Hepatocyte (in vitro differentiated cells): ENCODE results near the gene PTGS1.

Experiments used
- EZH2phosphoT487 ChIP-seq: fragments of 200-600 bp; sonication (generic); IDR thresholded peaks from one replicate; pipeline ENCODE4 v1.6.1; 2018; ENCODE audit warnings: antibody characterized with exemption, mild to moderate bottlenecking, low read depth, moderate library complexity; ENCODE audit not compliant: unreplicated experiment, severe bottlenecking
- TF ChIP-seq, protein P1 (sequence below): fragments of 200-600 bp; sonication (generic); IDR thresholded peaks from 2 replicates; pipeline ENCODE4 v1.5.1; 2016; ENCODE audit warnings: antibody characterized with exemption, mild to moderate bottlenecking; ENCODE audit not compliant: poor library complexity

- TF ChIP-seq, protein P1, sequence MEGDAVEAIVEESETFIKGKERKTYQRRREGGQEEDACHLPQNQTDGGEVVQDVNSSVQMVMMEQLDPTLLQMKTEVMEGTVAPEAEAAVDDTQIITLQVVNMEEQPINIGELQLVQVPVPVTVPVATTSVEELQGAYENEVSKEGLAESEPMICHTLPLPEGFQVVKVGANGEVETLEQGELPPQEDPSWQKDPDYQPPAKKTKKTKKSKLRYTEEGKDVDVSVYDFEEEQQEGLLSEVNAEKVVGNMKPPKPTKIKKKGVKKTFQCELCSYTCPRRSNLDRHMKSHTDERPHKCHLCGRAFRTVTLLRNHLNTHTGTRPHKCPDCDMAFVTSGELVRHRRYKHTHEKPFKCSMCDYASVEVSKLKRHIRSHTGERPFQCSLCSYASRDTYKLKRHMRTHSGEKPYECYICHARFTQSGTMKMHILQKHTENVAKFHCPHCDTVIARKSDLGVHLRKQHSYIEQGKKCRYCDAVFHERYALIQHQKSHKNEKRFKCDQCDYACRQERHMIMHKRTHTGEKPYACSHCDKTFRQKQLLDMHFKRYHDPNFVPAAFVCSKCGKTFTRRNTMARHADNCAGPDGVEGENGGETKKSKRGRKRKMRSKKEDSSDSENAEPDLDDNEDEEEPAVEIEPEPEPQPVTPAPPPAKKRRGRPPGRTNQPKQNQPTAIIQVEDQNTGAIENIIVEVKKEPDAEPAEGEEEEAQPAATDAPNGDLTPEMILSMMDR = no peak
- TF ChIP-seq EZH2phosphoT487 = no peak
Measured at GRCh38 chr9:122348791-122349190, 22.0 kb upstream of the PTGS1 start.
